BLaER1 treated with 17β-estradiol and CSF1 and Interleukin-3, amounts not matched to agents 10 nM and 100 nM (cell line): ENCODE data around the gene DIAPH3.
"Not testable (repeated sequence)": the region's sequence is repeated elsewhere in the genome, so short reads cannot be mapped to it uniquely, and the experiment has no call there.

Experiments used
- H3K27ac ChIP-seq, 11 experiments: shearing (Covaris generic); formaldehyde crosslinking; 2 replicates each; pipeline ENCODE4 v1.8.1; 2022
- H3K27me3 ChIP-seq, 11 experiments: shearing (Covaris generic); formaldehyde crosslinking; 2 replicates each; pipeline ENCODE4 v1.8.1; 2022
- H3K36me3 ChIP-seq, 11 experiments: shearing (Covaris generic); formaldehyde crosslinking; 2 replicates each; pipeline ENCODE4 v1.8.1; 2022
- H3K4me1 ChIP-seq, 10 experiments: shearing (Covaris generic); formaldehyde crosslinking; 2 replicates each; pipeline ENCODE4 v1.8.1; 2022
- H3K4me2 ChIP-seq, 11 experiments: shearing (Covaris generic); formaldehyde crosslinking; 2 replicates each; pipeline ENCODE4 v1.8.1; 2022
- H3K4me3 ChIP-seq, 10 experiments: shearing (Covaris generic); formaldehyde crosslinking; 2 replicates each; pipeline ENCODE4 v1.8.1; 2022
- H3K9ac ChIP-seq, 11 experiments: shearing (Covaris generic); formaldehyde crosslinking; 2 replicates each; pipeline ENCODE4 v1.8.1; 2022
- H3K9me3 ChIP-seq, 11 experiments: shearing (Covaris generic); formaldehyde crosslinking; replicated peaks in 1 of 11; 2 replicates each; pipeline ENCODE4 v1.8.1; 2022
- H4K20me1 ChIP-seq, 11 experiments: shearing (Covaris generic); formaldehyde crosslinking; 2 replicates each; pipeline ENCODE4 v1.8.1; 2022
- Cebpa-rat ChIP-seq, 11 experiments: shearing (Covaris generic); IDR thresholded peaks; 2 replicates each; pipeline ENCODE4 v1.8.1; 2022

The DIAPH3 gene, protein sequence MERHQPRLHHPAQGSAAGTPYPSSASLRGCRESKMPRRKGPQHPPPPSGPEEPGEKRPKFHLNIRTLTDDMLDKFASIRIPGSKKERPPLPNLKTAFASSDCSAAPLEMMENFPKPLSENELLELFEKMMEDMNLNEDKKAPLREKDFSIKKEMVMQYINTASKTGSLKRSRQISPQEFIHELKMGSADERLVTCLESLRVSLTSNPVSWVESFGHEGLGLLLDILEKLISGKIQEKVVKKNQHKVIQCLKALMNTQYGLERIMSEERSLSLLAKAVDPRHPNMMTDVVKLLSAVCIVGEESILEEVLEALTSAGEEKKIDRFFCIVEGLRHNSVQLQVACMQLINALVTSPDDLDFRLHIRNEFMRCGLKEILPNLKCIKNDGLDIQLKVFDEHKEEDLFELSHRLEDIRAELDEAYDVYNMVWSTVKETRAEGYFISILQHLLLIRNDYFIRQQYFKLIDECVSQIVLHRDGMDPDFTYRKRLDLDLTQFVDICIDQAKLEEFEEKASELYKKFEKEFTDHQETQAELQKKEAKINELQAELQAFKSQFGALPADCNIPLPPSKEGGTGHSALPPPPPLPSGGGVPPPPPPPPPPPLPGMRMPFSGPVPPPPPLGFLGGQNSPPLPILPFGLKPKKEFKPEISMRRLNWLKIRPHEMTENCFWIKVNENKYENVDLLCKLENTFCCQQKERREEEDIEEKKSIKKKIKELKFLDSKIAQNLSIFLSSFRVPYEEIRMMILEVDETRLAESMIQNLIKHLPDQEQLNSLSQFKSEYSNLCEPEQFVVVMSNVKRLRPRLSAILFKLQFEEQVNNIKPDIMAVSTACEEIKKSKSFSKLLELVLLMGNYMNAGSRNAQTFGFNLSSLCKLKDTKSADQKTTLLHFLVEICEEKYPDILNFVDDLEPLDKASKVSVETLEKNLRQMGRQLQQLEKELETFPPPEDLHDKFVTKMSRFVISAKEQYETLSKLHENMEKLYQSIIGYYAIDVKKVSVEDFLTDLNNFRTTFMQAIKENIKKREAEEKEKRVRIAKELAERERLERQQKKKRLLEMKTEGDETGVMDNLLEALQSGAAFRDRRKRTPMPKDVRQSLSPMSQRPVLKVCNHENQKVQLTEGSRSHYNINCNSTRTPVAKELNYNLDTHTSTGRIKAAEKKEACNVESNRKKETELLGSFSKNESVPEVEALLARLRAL

DNA sequence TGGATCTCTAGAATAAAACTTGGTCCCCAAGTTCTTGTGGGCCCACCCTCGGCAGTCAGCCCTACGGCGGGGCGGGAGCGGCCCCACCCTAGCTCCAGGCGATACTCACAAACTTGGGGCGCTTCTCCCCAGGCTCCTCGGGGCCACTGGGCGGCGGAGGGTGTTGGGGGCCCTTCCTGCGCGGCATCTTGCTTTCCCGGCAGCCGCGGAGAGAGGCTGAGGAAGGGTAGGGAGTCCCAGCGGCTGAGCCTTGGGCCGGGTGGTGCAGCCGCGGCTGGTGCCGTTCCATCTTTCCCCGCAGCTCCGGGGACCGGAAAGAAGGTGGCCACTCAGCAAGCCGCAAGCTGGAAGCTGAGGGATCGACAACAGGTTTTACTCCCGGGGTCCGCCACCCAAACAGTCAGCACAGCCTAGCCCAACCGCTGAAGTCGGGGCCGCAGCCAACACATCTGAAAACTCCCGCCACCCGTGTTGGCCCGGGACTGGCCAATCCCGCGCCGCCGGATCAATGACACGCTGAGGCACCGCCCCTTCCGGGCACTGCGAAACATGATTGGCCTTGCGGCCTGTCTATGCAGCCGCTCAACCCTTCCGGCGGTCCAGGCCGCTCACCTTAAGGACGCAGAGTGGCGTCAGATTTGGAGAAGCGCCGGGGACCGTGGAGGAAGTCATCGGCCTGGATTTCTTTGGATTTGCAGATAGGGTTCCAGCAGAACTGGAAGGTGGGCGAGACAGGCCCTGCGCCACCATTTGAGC, at the start of gene DIAPH3:
Gene DIAPH3, minus strand, starts transcription at position 451 of the 756 bp plus-strand sequence. Its CDS starts 162 bp downstream, at position 289.
- H3K27me3 ChIP-seq: no peaks in the 10 kb centered on the region

DNA sequence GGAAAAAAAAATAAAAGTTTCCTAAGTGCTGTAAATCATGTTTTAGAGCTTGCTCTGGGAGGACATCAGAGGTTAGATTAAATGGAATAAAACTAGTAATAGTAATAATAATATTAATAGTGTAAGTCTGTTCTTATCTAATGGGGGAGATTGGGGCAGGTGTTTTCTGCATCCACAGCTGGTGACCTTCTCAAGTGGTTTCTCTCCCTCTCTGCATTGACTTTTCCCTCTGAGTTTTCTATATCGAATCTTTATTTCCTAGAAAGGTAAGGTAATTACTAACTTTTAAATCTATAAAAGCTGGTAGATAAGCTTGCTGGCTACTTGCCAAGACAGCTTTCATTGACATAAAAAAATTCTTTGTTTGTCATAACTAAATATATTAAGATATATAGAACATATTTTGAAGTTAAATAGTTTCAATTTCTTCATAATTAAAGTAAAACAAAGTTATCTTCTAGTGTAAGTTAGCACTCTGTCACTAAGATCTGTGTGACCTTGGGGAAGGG, 49.6 kb upstream of the DIAPH3 start:
- no peak overlapping the region for H3K9ac ChIP-seq
- H4K20me1 ChIP-seq: no peaks in the 10 kb centered on the region
- H3K9me3 ChIP-seq: no peaks in the 10 kb centered on the region
- H3K4me3 ChIP-seq: no peak overlapping the region
- no peak overlapping the region for H3K27ac ChIP-seq
- no peak for TF ChIP-seq Cebpa-rat (IDR thresholded peaks at IDR 0.05)
- H3K4me2 ChIP-seq: no peak overlapping the region
- no peaks in the 10 kb centered on the region for H3K27me3 ChIP-seq
- no peaks in the 10 kb centered on the region for H3K36me3 ChIP-seq
- H3K4me1 ChIP-seq: no peaks in the 10 kb centered on the region

More for the DNA sequence above, at the start of gene DIAPH3:
- Histone ChIP-seq H3K4me2 (peak within 1 kb of the TSS; percentile 82 to 93 (median 90)), H3K9me3 (peaks cover 0 to 28% (median 17%) of the 10 kb centered on the region in 11 experiments; a peak in 17 of 22 replicates), H3K36me3 (peaks cover 0 to 30% (median 20%) of the 10 kb centered on the region in 11 experiments; a peak in 16 of 22 replicates), H3K4me1 (peaks cover 17 to 28% (median 24%) of the 10 kb centered on the region in 10 experiments), H3K27ac (peak within 1 kb of the TSS; percentile 79 to 92 (median 84)), H3K9ac (peak within 1 kb of the TSS; percentile 82 to 89 (median 86)), H3K4me3 (peak within 1 kb of the TSS; percentile 73 to 93 (median 82)), H4K20me1 (no peaks in the 10 kb centered on the region)
- TF ChIP-seq Cebpa-rat (IDR thresholded peaks at IDR 0.05): no peak

DNA sequence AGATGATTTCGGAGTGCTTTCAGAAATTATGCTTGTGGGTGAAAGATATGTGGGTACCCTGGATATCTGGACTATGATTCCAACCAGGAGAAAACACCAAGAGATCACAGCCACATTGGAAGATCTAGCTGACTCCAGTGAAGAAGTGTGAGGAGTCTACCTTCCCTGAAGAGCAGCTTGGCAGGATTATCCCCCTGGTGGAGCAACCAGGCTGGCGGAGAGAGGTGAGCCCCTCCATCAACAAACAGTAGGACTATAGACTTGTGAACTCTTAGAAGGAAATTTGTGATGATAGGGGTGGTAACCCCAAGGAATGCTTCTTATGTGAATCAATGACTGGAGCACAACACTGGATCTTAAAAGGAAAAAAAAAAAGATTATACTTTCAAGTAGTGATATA, 47.8 kb upstream of the DIAPH3 start:
- Histone ChIP-seq H3K4me3 (no peak overlapping the region), H3K4me1 (no peaks in the 10 kb centered on the region), H4K20me1 (no peaks in the 10 kb centered on the region), H3K27me3 (no peaks in the 10 kb centered on the region), H3K4me2 (no peak overlapping the region), H3K9ac (no peak overlapping the region), H3K27ac (no peak overlapping the region), H3K36me3 (no peaks in the 10 kb centered on the region), H3K9me3 (no peaks in the 10 kb centered on the region)
- no peak for TF ChIP-seq Cebpa-rat (IDR thresholded peaks at IDR 0.05)

DNA sequence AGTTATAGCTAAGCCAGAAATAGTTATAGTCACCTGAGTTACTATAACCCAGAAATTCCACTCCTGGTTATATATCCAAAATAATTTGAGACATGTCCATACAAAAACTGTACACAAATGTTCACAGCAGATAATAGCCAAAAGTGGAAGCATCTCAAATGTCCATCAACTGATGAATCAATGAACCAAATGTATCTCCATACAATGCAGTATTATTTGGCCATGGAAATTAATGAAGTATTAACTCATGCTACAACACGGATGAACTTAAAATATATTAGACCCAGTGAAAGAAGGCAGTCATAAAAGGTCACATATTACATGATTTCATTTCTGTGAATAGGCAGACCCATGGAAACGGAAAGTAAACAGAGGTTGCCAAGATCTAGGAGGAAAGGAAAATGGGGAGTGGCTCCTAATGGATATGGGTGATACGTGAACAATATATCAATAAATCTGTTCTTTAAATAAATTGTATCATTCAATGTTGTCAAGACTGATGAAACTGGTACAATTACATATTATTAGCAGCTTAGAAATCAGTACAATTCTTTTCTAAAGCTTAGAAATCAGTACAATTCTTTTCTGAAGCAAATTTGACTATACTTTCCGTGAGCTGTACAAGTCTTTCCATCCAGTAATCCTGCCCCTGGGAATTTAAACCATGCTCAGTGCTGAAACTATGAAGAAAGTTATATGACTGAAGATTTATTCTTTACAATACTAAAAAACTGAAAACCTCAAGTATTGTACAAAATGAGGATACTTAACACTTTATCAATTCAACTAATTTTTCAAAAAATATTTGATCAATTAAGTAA, 47.0 kb upstream of the DIAPH3 start:
- Histone ChIP-seq H3K9me3 (no peaks in the 10 kb centered on the region), H3K27ac (no peak overlapping the region), H4K20me1 (no peaks in the 10 kb centered on the region), H3K9ac (no peak overlapping the region), H3K27me3 (no peaks in the 10 kb centered on the region), H3K36me3 (no peaks in the 10 kb centered on the region), H3K4me1 (no peaks in the 10 kb centered on the region), H3K4me2 (no peak overlapping the region), H3K4me3 (no peak overlapping the region)
- TF ChIP-seq Cebpa-rat (IDR thresholded peaks at IDR 0.05): no peak

DNA sequence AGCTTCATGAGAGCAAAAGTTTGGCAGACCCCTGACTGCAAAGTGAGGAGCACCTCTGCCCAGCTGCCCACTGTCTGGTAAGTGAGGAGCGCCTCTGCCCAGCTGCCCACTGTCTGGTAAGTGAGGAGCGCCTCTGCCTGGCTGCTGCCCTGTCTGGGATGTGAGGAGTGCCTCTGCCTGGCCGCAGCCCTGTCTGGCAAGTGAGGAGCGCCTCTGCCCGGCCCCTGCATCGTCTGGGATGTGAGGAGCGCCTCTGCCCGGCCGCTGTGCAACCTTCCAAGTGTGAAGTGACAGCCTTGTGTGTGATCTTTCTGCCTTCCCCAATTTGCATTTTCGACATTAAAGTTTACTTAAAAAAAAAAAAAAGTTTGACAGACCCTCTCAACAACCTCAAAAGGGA, 41.8 kb upstream of the DIAPH3 start:
- H3K9ac ChIP-seq, H3K9me3 ChIP-seq, H3K4me3 ChIP-seq, H3K4me2 ChIP-seq, H3K27ac ChIP-seq, H3K4me1 ChIP-seq, H4K20me1 ChIP-seq, H3K27me3 ChIP-seq, H3K36me3 ChIP-seq: not testable (repeated sequence)

DNA sequence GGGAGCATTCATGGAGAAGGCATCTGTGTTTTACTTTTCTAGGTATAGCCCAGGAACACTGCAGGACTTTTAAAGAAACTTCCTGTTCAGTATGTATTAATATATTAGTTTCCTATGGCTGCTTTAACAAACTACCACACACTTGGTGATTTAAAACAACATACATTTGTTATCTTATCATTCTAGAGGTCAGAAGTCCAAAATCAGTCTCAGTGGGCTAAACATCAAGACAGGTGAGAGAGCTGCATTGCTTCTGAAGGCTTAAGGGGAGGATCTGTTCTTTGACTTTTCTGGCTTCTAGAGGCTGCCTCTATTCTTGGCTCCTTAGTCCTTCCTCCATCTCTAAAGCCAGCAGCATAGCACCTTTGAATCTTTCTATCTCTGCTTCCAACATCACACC, 37.6 kb upstream of the DIAPH3 start:
- no peaks in the 10 kb centered on the region for H3K27me3 ChIP-seq
- H3K9me3 ChIP-seq: no peaks in the 10 kb centered on the region
- no peaks in the 10 kb centered on the region for H3K36me3 ChIP-seq
- H3K4me1 ChIP-seq: no peaks in the 10 kb centered on the region
- no peak overlapping the region for H3K9ac ChIP-seq
- H3K4me2 ChIP-seq: no peak overlapping the region
- no peak for TF ChIP-seq Cebpa-rat (IDR thresholded peaks at IDR 0.05)
- H4K20me1 ChIP-seq: no peaks in the 10 kb centered on the region
- no peak overlapping the region for H3K4me3 ChIP-seq
- no peak overlapping the region for H3K27ac ChIP-seq

DNA sequence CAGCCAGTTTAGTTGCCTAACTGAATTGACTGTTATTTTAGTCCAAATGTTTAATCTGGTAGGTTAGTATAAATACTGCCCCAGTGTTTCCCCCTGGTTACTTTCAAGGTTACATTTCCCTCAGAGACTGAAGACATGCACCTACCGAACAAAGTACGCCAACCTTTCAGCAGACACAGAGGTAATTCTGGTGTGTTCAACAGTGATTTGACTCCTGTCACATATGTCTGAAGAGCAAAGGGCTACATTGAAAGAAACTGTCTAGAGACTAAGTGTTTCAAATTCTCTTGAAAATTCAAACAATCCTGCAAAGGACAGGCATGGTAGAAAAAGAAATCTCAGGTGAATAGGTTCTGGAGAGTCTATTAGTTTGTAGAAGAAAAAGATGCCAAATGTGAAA, 32.2 kb upstream of the DIAPH3 start:
- H3K4me3 ChIP-seq, H3K27me3 ChIP-seq, H3K9ac ChIP-seq, H3K27ac ChIP-seq, H3K4me1 ChIP-seq, H4K20me1 ChIP-seq, H3K9me3 ChIP-seq, H3K4me2 ChIP-seq, H3K36me3 ChIP-seq: not testable (repeated sequence)

DNA sequence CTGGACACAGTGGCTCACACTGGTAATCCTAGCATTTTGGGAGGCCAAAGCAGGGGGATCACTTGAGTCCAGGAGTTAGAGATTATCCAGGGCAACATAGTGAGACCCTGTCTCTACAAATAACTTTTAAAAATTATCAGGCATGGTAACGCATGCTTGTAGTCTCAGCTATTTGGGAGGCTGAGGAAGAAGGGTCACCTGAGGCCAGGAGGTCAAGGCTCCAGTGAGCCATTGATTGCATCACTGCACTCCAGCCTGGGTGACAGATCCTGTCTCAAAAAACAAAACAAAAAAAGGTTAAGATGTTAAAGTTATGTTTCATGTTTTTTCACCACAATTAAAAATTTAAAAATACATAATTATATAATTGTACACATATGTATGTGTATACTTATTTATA, 19.2 kb upstream of the DIAPH3 start:
- no peak overlapping the region for H3K4me3 ChIP-seq
- H4K20me1 ChIP-seq: no peaks in the 10 kb centered on the region
- H3K4me1 ChIP-seq: no peaks in the 10 kb centered on the region
- no peaks in the 10 kb centered on the region for H3K36me3 ChIP-seq
- no peak overlapping the region for H3K9ac ChIP-seq
- no peak overlapping the region for H3K4me2 ChIP-seq
- H3K27ac ChIP-seq: no peak overlapping the region
- H3K9me3 ChIP-seq: no peaks in the 10 kb centered on the region
- H3K27me3 ChIP-seq: no peaks in the 10 kb centered on the region
- TF ChIP-seq Cebpa-rat (IDR thresholded peaks at IDR 0.05): no peak
